ENCODE results near the gene LMX1B. TPM values are rescaled to one million over a fixed set of nuclear protein-coding genes. Genes with fewer than 3 reads are reported as not detected.

Gene LMX1B
- total and polyA plus RNA-seq, 8 donors = 0.20 TPM; not detected in 7

GRCh38 chr9:126665644-126666035 lies 51.9 kb downstream of the LMX1B start:
- peaks cover 4 to 80% (median 17%) of the 10 kb centered on the region in 3 donors for H3K27me3 ChIP-seq
- intact Hi-C loops (cut with DNase I; ENCODE audit: low total_unique reads) = no loop called here

GRCh38 chr9:126666155-126666803 lies 52.6 kb downstream of the LMX1B start:
- intact Hi-C loops (cut with DNase I; ENCODE audit: low total_unique reads) = no loop called here
- no peak for DNase-seq
- Histone ChIP-seq H3K36me3 (no peaks in the 10 kb centered on the region), H3K4me1 (peaks cover 14 to 45% (median 41%) of the 10 kb centered on the region in 4 donors), H3K4me3 (no peak overlapping the region), H3K27me3 (peaks cover 4 to 82% (median 21%) of the 10 kb centered on the region in 3 donors), H3K9me3 (no peaks in the 10 kb centered on the region), H3K27ac (no peak overlapping the region)
- WGBS, 5 donors = 61 to 72% (median 67%) methylated on average over 13 of the region's 13 CpGs
- TF ChIP-seq CTCF (IDR thresholded peaks at IDR 0.05) = no peak
- TF ChIP-seq POLR2A (IDR thresholded peaks at IDR 0.05) = no peak
- TF ChIP-seq EP300 (IDR thresholded peaks at IDR 0.05) = no peak
- TF ChIP-seq POLR2AphosphoS5 (IDR thresholded peaks at IDR 0.05) = no peak

More at GRCh38 chr9:126665644-126666035, 51.9 kb downstream of the LMX1B start:
- Histone ChIP-seq H3K27ac (no peak overlapping the region), H3K9me3 (no peaks in the 10 kb centered on the region), H3K4me3 (no peak overlapping the region), H3K4me1 (peaks cover 14 to 43% (median 41%) of the 10 kb centered on the region in 4 donors), H3K36me3 (no peaks in the 10 kb centered on the region)
- TF ChIP-seq CTCF (IDR thresholded peaks at IDR 0.05) (no peak), EP300 (IDR thresholded peaks at IDR 0.05) (no peak), POLR2A (IDR thresholded peaks at IDR 0.05) (no peak), POLR2AphosphoS5 (IDR thresholded peaks at IDR 0.05) (no peak)
- 56 to 72% (median 59%) methylated on average over 10 to 15 of the region's 15 CpGs for WGBS, 5 donors
- DNase-seq = no peak

- intact Hi-C loops (cut with DNase I; ENCODE audit: low total_unique reads) = no loop called here
- Histone ChIP-seq H3K27ac (no peak overlapping the region), H3K4me3 (no peak overlapping the region), H3K27me3 (peaks cover 4 to 87% (median 30%) of the 10 kb centered on the region in 3 donors), H3K9me3 (no peaks in the 10 kb centered on the region), H3K4me1 (peaks cover 5 to 38% (median 33%) of the 10 kb centered on the region in 4 donors), H3K36me3 (no peaks in the 10 kb centered on the region)
- 58 to 69% (median 66%) methylated on average over 15 of the region's 15 CpGs for WGBS, 5 donors
- DNase-seq = no peak
- TF ChIP-seq CTCF (IDR thresholded peaks at IDR 0.05) = no peak
- TF ChIP-seq POLR2AphosphoS5 (IDR thresholded peaks at IDR 0.05) = no peak
- no peak for TF ChIP-seq POLR2A (IDR thresholded peaks at IDR 0.05)
- no peak for TF ChIP-seq EP300 (IDR thresholded peaks at IDR 0.05)
These were observed 53.7 kb downstream of the LMX1B start for GRCh38 chr9:126667190-126668055.

- Histone ChIP-seq H3K9me3 (no peaks in the 10 kb centered on the region), H3K4me1 (peaks cover 5 to 32% (median 26%) of the 10 kb centered on the region in 4 donors), H3K4me3 (no peak overlapping the region), H3K27ac (no peak overlapping the region), H3K27me3 (peaks cover 4 to 93% (median 37%) of the 10 kb centered on the region in 3 donors), H3K36me3 (no peaks in the 10 kb centered on the region)
- intact Hi-C loops (cut with DNase I; ENCODE audit: low total_unique reads) = no loop called here
- no peak for DNase-seq
- TF ChIP-seq POLR2A (IDR thresholded peaks at IDR 0.05) = no peak
- TF ChIP-seq EP300 (IDR thresholded peaks at IDR 0.05) = no peak
- no peak for TF ChIP-seq POLR2AphosphoS5 (IDR thresholded peaks at IDR 0.05)
- TF ChIP-seq CTCF (IDR thresholded peaks at IDR 0.05) = no peak
- WGBS, 5 donors = 67 to 90% (median 85%) methylated on average over 2 to 3 of the region's 3 CpGs
These were observed 54.3 kb downstream of the LMX1B start for GRCh38 chr9:126668058-126668457.

All from stomach (tissue), 9 donors.